NCI-H2107 treated with DMSO at 0.1 percent for 48 hours (cell line): ENCODE data around the gene STAT5B.
"Not testable (repeated sequence)": the region's sequence is repeated elsewhere in the genome, so short reads cannot be mapped to it uniquely, and the experiment has no call there.

ENCODE experiments used
- DNase-seq: peaks from one replicate; lab custom pipeline; 2025; ENCODE audit not compliant: unreplicated experiment; lab: John Stamatoyannopoulos, UW

Gene STAT5B

GRCh38 chr17:42241871-42242270 lies 34.3 kb downstream of the STAT5B start:
- no peak for DNase-seq

DNA sequence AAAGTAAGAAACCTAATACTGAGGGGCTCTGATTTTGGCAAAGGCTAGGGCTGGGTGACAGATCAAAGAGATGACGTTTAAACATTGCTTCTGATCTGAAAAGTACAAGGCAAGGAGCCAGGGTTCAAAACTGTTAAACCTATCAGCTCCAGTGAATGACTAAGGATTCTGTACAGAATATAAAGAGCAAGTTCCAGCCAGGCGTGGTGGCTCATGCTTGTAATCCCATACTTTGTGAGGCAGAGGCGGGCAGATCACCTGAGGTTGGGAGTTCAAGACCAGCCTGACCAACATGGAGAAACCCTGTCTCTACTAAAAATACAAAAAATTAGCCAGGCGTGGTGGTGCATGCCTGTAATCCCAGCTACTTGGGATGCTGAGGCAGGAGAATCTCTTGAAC lies 35.3 kb downstream of the STAT5B start:
- DNase-seq = not testable (repeated sequence)

DNA sequence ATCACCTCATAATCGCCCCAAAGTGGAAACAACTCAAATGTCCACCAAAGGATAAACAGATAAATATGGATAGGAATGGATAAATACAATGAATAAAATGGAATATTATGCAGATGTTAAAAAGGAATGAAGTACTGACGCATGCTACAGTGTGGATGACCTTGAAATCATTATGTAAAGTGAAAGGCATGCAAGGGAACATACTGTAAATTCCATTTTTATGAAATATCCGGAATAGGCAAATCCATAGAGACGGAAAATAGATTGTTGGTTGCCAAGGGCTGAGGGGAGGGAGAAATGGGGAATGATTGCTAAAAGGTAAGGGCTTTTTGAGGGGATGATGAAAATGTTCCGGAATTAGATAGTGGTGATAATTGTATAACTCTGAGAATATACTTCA lies 36.0 kb downstream of the STAT5B start:
- DNase-seq = no peak

GRCh38 chr17:42239576-42239975 lies 36.6 kb downstream of the STAT5B start:
- DNase-seq = not testable (repeated sequence)

- no peak for DNase-seq
These were observed 39.4 kb downstream of the STAT5B start for GRCh38 chr17:42236760-42237159.

DNA sequence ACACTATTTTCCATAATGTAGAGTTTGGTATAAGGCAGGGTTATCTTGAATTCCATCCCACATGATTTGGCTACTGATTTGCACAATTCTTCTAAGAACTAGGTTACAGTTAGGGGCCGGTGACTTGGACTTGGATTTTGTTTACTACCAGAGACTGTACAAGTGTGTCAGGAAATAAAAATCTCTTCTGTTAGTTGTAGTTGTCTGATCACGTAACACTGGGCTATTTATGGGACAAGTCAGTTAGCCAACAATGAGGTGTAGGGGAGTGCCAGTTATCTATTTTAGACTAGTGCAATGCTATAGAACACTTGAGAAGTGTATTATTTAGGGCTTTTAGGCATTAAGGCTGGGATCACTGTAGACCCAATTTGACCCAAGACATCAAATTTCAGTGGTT lies 42.2 kb downstream of the STAT5B start:
- DNase-seq = no peak

- DNase-seq = no peak
These were observed 43.0 kb downstream of the STAT5B start for GRCh38 chr17:42233156-42233555.

DNA sequence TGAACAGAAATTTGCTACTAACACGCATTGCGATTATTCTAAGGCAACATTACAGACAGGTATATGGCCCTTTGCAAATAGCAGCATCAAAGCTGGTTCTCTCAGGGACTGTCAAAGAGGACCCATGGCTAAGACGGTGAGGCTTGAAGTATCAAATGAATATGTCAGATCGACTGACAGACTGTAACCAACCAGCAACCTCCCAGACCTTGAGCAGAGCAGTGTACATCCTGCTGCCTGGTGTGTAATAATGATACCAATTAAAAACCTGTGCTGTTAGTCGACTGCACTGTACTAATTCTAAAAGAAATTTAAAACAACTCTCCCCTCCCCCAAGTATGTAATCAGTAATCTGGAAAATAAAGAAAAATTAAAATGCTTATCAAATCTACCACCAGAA lies 46.0 kb downstream of the STAT5B start:
- DNase-seq = no peak

GRCh38 chr17:42227849-42228700 lies 48.1 kb downstream of the STAT5B start:
- no peak for DNase-seq

- no peak for DNase-seq
These were observed 50.5 kb downstream of the STAT5B start for GRCh38 chr17:42225646-42226045.

GRCh38 chr17:42224651-42225050 lies 51.5 kb downstream of the STAT5B start:
- no peak for DNase-seq

DNA sequence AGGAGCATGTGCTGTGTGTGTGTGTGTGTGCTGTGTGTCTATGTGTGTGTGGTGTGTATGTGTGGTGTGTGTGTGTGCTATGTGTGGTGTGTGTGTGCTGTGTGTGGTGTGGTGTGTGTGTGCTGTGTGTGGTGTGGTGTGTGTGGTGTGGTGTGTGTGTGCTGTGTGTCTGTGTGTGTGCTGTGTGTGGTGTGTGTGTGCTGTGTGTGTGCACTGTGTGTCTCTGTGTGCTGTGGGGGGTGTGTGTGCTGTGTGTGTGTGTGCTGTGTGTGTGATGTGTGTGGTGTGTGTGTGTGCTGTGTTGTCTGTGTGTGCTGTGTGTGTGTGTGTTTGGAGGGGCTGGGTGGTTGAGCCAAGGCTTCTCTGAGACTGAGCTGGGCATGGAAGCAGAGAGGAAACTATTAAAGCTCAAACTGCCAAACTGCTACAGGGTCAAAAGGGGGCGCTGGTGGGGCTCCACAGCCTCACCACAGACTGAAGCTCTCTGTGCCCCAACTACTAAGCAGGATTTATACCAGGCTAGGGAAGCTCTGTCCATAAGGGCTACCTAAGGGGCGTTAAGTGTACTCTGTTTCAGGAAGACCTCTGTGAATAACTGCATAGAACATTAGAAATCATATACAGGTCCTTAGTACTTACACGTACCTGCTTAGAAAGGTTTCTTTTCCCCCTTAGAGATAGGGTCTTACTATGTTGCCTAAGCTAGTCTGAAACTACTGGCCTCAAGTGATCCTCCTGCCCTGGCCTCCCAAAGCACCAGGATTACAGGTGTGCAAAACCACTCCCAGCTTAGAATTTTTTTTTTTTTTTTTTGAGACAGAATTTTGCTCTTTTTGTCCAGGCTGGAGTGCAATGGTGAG lies 54.1 kb downstream of the STAT5B start:
- peak; percentile 47 for DNase-seq

GRCh38 chr17:42219280-42219679 lies 56.9 kb downstream of the STAT5B start:
- DNase-seq = not testable (repeated sequence)

DNA sequence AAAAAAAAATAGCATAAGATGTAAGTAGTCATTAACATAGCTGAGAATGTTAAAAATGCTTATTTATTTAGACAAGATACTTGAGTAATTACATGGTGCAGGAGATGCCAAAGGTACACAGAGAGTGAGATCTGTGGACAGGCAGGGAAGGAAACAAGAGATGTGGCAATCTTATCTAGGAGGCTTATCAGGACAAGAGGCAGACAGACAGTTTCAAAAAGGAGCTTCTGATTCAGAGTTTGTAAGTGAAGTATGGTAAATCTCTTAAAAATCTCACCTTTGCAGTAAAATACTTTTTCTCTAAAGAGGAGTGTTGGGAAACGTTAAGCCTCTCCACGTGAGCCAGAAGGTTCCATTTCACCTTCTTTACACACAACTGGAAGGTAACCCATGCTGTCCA lies 62.0 kb downstream of the STAT5B start:
- DNase-seq = no peak

- no peak for DNase-seq
These were observed 63.8 kb downstream of the STAT5B start for GRCh38 chr17:42212382-42212781.

GRCh38 chr17:42211921-42212341 lies 64.3 kb downstream of the STAT5B start:
- DNase-seq = not testable (repeated sequence)

DNA sequence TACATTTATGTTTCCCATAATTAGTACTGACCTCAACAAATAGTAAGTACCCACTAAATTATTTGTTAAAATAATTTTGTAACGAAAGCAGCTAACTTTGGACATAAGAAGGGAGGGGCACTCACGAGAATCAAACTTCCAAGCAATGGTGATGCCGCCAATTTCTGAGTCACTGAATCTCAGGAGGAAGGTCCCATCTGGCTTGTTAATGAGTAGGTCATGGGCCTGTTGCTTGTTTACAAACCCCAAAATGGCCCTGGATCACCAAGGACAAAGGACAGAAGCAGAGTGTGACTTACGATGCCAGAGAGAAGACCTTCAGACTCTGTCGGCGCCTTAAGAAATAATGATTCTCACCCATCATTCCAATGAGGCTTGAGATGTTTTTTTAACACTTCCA lies 66.1 kb downstream of the STAT5B start:
- DNase-seq = no peak

DNA sequence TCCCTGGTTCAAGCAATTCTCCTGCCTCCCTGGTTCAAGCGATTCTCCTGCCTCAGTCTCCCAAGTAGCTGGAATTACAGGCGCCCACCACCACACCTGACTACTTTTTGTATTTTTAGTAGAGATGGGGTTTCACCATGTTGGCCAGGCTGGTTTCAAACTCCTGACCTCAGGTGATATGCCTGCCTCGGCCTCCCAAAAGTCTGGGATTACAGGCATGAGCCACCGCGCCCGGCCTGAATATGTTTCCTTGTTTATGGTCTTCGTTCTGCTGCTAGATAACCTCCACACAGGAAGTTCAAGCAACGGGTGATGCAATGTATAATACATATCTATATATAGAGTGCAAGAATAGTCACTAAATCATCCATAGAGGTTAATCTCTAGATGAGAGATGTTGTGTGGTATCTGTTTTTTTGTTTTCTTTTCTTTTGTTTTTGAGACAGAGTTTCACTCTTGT lies 70.0 kb downstream of the STAT5B start:
- not testable (repeated sequence) for DNase-seq

GRCh38 chr17:42203354-42203753 lies 72.8 kb downstream of the STAT5B start:
- no peak for DNase-seq

DNA sequence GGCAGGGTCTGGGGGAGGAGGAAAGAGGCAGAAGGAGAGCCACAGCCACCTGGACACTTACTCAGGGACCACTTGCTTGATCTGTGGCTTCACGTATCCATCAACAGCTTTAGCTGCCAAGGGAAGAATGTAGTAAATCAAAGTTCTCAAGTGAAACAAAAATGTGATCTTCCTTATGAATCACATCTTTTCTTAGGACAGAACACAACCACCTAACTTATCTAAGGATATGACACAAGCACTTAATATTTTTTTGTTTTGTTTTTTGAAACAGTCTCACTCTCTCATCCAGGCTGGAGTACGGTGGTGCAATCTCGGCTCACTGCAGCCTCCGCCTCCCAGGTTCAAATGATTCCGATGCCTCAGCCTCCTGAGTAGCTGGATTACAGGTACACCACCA lies 73.5 kb downstream of the STAT5B start:
- no peak for DNase-seq

- no peak for DNase-seq
These were observed 74.0 kb downstream of the STAT5B start for GRCh38 chr17:42202159-42202558.

- no peak for DNase-seq
These were observed 74.8 kb downstream of the STAT5B start for GRCh38 chr17:42201458-42201772.
